ENCODE data around the gene PARP11.
A peak's percentile ranks its signal among the peaks of the same experiment; 100 is the strongest.

Gene PARP11

GRCh38 chr12:3888659-3889058 lies 15.5 kb upstream of the PARP11 start:
- CTCF ChIA-PET = no interaction called here

DNA sequence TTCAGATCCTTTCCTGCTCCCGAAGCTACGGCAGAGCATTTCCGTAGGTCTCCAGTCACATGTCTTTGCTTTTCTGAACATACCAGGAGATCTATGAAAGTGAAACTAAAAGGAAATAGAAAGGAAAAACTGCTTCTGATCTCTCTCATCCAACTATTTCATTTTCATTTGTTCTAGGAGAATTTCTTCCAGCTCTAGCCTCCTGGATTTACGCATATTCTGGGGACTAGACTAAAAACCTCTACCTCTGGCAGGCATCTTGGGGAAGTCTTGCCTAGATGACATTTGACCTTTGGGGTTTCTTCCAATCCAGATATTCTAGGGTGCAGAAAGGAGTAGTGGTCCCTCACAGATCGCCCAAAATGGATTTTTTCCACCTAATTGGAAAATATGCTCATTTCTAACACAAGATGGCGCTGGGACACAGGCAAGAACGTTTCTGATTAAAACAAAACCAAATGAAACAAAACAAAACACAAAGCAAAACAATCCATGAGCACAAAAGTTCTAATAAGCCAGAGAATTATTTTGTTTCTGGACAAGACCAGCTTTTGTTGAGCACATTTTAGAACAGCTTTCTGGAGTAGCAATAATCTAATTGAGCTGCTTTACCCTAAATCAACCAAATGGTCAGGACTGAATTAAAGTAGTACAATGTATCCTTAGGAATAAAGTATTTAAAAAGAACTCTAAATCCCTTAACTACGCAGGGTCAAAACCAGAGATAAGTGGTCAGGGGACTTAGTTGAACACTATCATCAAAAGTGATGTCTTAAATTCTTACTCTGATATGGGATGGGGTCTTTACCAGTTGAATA lies 12.3 kb upstream of the PARP11 start:
- ChIA-PET POLR2A (interaction anchor here (0.7 to 1.3 kb wide), 2 partner anchors 147 to 392 kb away, joined by 3 read pairs; no protein-coding TSS in a partner anchor), CTCF (interaction anchor here (0.6 to 5.0 kb wide), 17 partner anchors 11 to 1262 kb away, joined by 3 to 61 read pairs (median 4); partner anchors contain the start of gene PARP11)
- no peak for TF ChIP-seq ARNT (IDR thresholded peaks at IDR 0.05)
- no peak for TF ChIP-seq ZNF384 (IDR thresholded peaks at IDR 0.05)
- no peak for TF ChIP-seq NFRKB (IDR thresholded peaks at IDR 0.05)
- TF ChIP-seq SP1 (IDR thresholded peaks at IDR 0.05) = no peak
- TF ChIP-seq PKNOX1 (IDR thresholded peaks at IDR 0.05) = no peak
- TF ChIP-seq L3MBTL2 (conservative IDR thresholded peaks at IDR 0.05) = no peak
- DNase-seq (ENCODE audit: extremely low spot score) = peak; percentile 19

More at GRCh38 chr12:3888659-3889058, 15.5 kb upstream of the PARP11 start:
- TF ChIP-seq SP1 (IDR thresholded peaks at IDR 0.05) (no peak), ELF4 (IDR thresholded peaks at IDR 0.05) (no peak), FOXM1 (IDR thresholded peaks at IDR 0.05; ENCODE audit: borderline replicate concordance) (no peak), TARDBP (IDR thresholded peaks at IDR 0.05) (no peak), ZNF384 (IDR thresholded peaks at IDR 0.05) (no peak), CTBP1 (IDR thresholded peaks at IDR 0.05; ENCODE audit: borderline replicate concordance) (no peak), NFRKB (IDR thresholded peaks at IDR 0.05) (no peak), BHLHE40 (IDR thresholded peaks at IDR 0.05; ENCODE audit: borderline replicate concordance) (no peak), SUZ12 (IDR thresholded peaks at IDR 0.05) (no peak), FOXK2 (IDR thresholded peaks at IDR 0.05) (no peak), L3MBTL2 (conservative IDR thresholded peaks at IDR 0.05) (no peak)
- POLR2A ChIA-PET = no interaction called here
- no peak for DNase-seq (ENCODE audit: extremely low spot score)

DNA sequence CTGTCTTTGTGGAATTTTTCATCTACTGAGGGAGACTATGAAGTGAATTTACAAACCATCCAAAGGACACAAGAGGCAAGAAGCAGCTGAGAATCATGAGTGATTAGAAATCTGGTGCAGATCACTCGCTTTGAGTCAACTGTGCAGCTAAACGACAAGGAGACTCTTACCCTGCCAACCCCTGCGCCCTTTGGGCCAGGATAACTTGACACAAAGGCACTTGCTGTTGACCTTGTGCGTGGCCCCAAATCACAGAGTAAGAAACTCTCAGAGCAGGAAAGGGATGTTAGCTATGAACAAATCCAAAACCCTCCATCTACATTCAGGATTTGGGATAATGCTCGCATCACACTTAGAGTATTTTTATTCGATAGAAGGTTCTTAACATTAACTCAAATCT lies 11.5 kb upstream of the PARP11 start:
- TF ChIP-seq SP1 (IDR thresholded peaks at IDR 0.05) (no peak), ZNF384 (IDR thresholded peaks at IDR 0.05) (no peak), SUZ12 (IDR thresholded peaks at IDR 0.05) (no peak), TARDBP (IDR thresholded peaks at IDR 0.05) (no peak), ARNT (IDR thresholded peaks at IDR 0.05) (no peak), BHLHE40 (IDR thresholded peaks at IDR 0.05; ENCODE audit: borderline replicate concordance) (no peak), FOXM1 (IDR thresholded peaks at IDR 0.05; ENCODE audit: borderline replicate concordance) (no peak), FOXA1 (IDR thresholded peaks at IDR 0.05) (no peak), CTBP1 (IDR thresholded peaks at IDR 0.05; ENCODE audit: borderline replicate concordance) (no peak), L3MBTL2 (conservative IDR thresholded peaks at IDR 0.05) (no peak), LEF1 (IDR thresholded peaks at IDR 0.05; ENCODE audit: borderline replicate concordance) (no peak), HDGF (IDR thresholded peaks at IDR 0.05; ENCODE audit: borderline replicate concordance) (no peak), FOXK2 (IDR thresholded peaks at IDR 0.05) (no peak), PKNOX1 (IDR thresholded peaks at IDR 0.05) (no peak), NFRKB (IDR thresholded peaks at IDR 0.05) (no peak)
- no peak for DNase-seq (ENCODE audit: extremely low spot score)
- ChIA-PET POLR2A (interaction anchor here (0.7 to 1.3 kb wide), 2 partner anchors 148 to 392 kb away, joined by 3 read pairs; no protein-coding TSS in a partner anchor), CTCF (interaction anchor here (0.6 to 5.0 kb wide), 3 partner anchors 109 to 1261 kb away, joined by 4 to 61 read pairs (median 4); no protein-coding TSS in a partner anchor)

DNA sequence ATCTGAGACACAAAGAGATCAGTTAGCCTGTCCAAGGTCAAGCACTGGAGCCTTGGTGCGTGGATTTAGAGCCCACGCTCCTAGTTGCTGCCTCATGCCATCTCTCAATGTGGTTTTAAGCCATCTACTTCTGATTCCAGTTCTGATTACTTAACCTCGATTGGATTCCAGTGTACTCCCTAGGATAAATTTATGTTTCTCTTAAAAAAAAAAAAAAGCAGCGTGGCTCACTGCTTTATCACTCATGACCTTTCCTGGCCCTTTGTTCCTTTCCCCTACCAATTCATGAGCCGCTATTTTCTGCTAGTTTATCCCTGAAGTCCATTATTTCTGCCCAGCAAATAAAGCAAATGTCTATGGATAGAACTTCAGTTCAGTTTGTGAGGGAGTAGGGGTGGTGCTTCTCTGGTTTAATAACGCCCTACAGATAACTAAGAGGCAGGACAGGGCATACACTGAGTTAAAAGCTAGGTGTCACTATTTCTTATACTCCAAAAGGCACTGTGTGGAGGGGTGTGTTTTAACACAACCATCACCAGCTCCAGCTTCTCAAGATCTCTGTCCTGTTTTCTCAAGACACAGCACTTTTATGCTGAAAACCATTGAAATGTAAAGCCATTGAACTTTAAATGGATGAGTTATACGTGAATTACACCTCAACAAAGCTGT lies 9.8 kb upstream of the PARP11 start:
- peak; percentile 43 for DNase-seq (ENCODE audit: extremely low spot score)
- TF ChIP-seq ZNF384 (IDR thresholded peaks at IDR 0.05) (no peak), FOXK2 (IDR thresholded peaks at IDR 0.05) (no peak), SP1 (IDR thresholded peaks at IDR 0.05) (no peak), BHLHE40 (IDR thresholded peaks at IDR 0.05; ENCODE audit: borderline replicate concordance) (no peak), SUZ12 (IDR thresholded peaks at IDR 0.05) (no peak), PKNOX1 (IDR thresholded peaks at IDR 0.05) (no peak), FOXA1 (IDR thresholded peaks at IDR 0.05) (no peak), L3MBTL2 (conservative IDR thresholded peaks at IDR 0.05) (no peak), HDGF (IDR thresholded peaks at IDR 0.05; ENCODE audit: borderline replicate concordance) (no peak), NFRKB (IDR thresholded peaks at IDR 0.05) (no peak), TARDBP (IDR thresholded peaks at IDR 0.05) (no peak), LEF1 (IDR thresholded peaks at IDR 0.05; ENCODE audit: borderline replicate concordance) (no peak), ARNT (IDR thresholded peaks at IDR 0.05) (no peak), FOXM1 (IDR thresholded peaks at IDR 0.05; ENCODE audit: borderline replicate concordance) (no peak), CTBP1 (IDR thresholded peaks at IDR 0.05; ENCODE audit: borderline replicate concordance) (no peak), ELF4 (IDR thresholded peaks at IDR 0.05) (no peak)
- ChIA-PET POLR2A (interaction anchor here (1.0 to 1.5 kb wide), 4 partner anchors 9 to 393 kb away, joined by 3 to 8 read pairs (median 5); partner anchors contain the start of genes CCND2 and PARP11), CTCF (interaction anchor here (0.6 to 5.0 kb wide), 10 partner anchors 9 to 829 kb away, joined by 3 to 61 read pairs (median 4); partner anchors contain the start of gene PARP11)

GRCh38 chr12:3882406-3882805 lies 9.2 kb upstream of the PARP11 start:
- POLR2A ChIA-PET = interaction anchor here (1.5 kb wide), 1 partner anchor 9 kb away, joined by 8 read pairs; the partner anchor contains the start of gene PARP11
- DNase-seq (ENCODE audit: extremely low spot score) = no peak
- CTCF ChIA-PET = interaction anchor here (0.6 to 1.7 kb wide), 4 partner anchors 9 to 123 kb away, joined by 3 to 6 read pairs (median 4); partner anchors contain the start of gene PARP11
- TF ChIP-seq FOXM1 (IDR thresholded peaks at IDR 0.05; ENCODE audit: borderline replicate concordance) = no peak
- TF ChIP-seq PKNOX1 (IDR thresholded peaks at IDR 0.05) = no peak
- no peak for TF ChIP-seq ELF4 (IDR thresholded peaks at IDR 0.05)
- TF ChIP-seq SP1 (IDR thresholded peaks at IDR 0.05) = no peak
- no peak for TF ChIP-seq HDGF (IDR thresholded peaks at IDR 0.05; ENCODE audit: borderline replicate concordance)
- no peak for TF ChIP-seq NFRKB (IDR thresholded peaks at IDR 0.05)
